Gastrocnemius medialis (tissue), 4 donors: ENCODE measurements around the gene AVEN.

Experiments used
- POLR2A ChIP-seq, 2 donors: fragments of 450-650 bp; IDR thresholded peaks; one replicate each; pipeline ENCODE4 v1.6.1; 2017; ENCODE audit warnings: antibody characterized with exemption in 2 of 2, mild to moderate bottlenecking in 2 of 2, moderate library complexity in 2 of 2
- TF ChIP-seq, protein P1 (sequence below), 5 experiments: fragments of 450-650 bp in 3 of 5; fragments of 200-600 bp in 2 of 5; sonication (generic) in 2 of 5; IDR thresholded peaks in 4 of 5; conservative IDR thresholded peaks in 1 of 5; 1 replicate in 4 of 5; 2 replicates in 1 of 5; pipeline ENCODE4 v1.5.1; 2016 to 2019; ENCODE audit warnings: antibody characterized with exemption in 5 of 5, mild to moderate bottlenecking in 3 of 5, moderate library complexity in 3 of 5

- TF ChIP-seq, protein P1, sequence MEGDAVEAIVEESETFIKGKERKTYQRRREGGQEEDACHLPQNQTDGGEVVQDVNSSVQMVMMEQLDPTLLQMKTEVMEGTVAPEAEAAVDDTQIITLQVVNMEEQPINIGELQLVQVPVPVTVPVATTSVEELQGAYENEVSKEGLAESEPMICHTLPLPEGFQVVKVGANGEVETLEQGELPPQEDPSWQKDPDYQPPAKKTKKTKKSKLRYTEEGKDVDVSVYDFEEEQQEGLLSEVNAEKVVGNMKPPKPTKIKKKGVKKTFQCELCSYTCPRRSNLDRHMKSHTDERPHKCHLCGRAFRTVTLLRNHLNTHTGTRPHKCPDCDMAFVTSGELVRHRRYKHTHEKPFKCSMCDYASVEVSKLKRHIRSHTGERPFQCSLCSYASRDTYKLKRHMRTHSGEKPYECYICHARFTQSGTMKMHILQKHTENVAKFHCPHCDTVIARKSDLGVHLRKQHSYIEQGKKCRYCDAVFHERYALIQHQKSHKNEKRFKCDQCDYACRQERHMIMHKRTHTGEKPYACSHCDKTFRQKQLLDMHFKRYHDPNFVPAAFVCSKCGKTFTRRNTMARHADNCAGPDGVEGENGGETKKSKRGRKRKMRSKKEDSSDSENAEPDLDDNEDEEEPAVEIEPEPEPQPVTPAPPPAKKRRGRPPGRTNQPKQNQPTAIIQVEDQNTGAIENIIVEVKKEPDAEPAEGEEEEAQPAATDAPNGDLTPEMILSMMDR (IDR thresholded peaks at IDR 0.05 in 4 of 5, conservative IDR thresholded peaks at IDR 0.05 in 1 of 5): no peak
- no peak for TF ChIP-seq POLR2A (IDR thresholded peaks at IDR 0.05)
Observed at GRCh38 chr15:33846862-33847261, 192.1 kb downstream of the AVEN start.
